Activated CD8-positive, alpha-beta T cell treated with anti-CD3 and anti-CD28 coated beads, Interleukin-2, amount 10 ng/mL, durations not matched to agents 7 days and 5 days (primary cell): ENCODE measurements around the gene CYP2C18. TPM values are rescaled to one million over a fixed set of nuclear protein-coding genes. Genes with fewer than 3 reads are reported as not detected.
"Not testable (repeated sequence)": the region's sequence is repeated elsewhere in the genome, so short reads cannot be mapped to it uniquely, and the experiment has no call there.

Source experiments
- ATAC-seq: fragments of 150-1000 bp; cut with Tn5 transposase; one replicate; pipeline ENCODE4 v1.10.0; 2021; ENCODE audit warnings: moderate library complexity
- CTCF ChIA-PET: fragments of 350-600 bp; sonication (Branson Sonifier 250); formaldehyde crosslinking; loops from one replicate; lab custom pipeline; 2021; ENCODE audit warnings: antibody characterized with exemption; lab: Charles Lee
- POLR2A ChIA-PET: fragments of 350-600 bp; sonication (Branson Sonifier 250); formaldehyde crosslinking; loops from one replicate; lab custom pipeline; 2021; ENCODE audit warnings: antibody characterized with exemption; lab: Charles Lee
- DNase-seq: peaks from one replicate; pipeline ENCODE4 v3.0.0-alpha.2; 2020
- H3K27ac Mint-ChIP-seq: one replicate; pipeline ENCODE4 v1.8.0; 2021; ENCODE audit warnings: mild to moderate bottlenecking, mixed read lengths
- H3K27me3 Mint-ChIP-seq: one replicate; pipeline ENCODE4 v1.8.0; 2021; ENCODE audit warnings: low read depth, mixed read lengths
- H3K36me3 Mint-ChIP-seq: one replicate; pipeline ENCODE4 v1.8.0; 2021; ENCODE audit warnings: low read depth, mixed read lengths
- H3K4me1 Mint-ChIP-seq: one replicate; pipeline ENCODE4 v1.8.0; 2021; ENCODE audit warnings: low read depth, mixed read lengths
- H3K4me3 Mint-ChIP-seq: one replicate; pipeline ENCODE4 v1.8.0; 2021; ENCODE audit warnings: mild to moderate bottlenecking, mixed read lengths
- H3K9me3 Mint-ChIP-seq: one replicate; pipeline ENCODE4 v1.8.0; 2022; ENCODE audit warnings: mixed read lengths; ENCODE audit not compliant: insufficient read depth
- total RNA-seq, 2 experiments: library from RNA; stranded (reverse); gene quantifications; one replicate each; pipeline ENCODE4 v1.2.3, GENCODE V29; 2021

CYP2C18 gene
- not detected for total RNA-seq

GRCh38 chr10:94683214-94684054, at the start of gene CYP2C18:
Gene CYP2C18 (plus strand): TSS chr10:94683729. CDS start chr10:94683820, 91 bp downstream.
- no peaks in the 10 kb centered on the region for H3K36me3 Mint-ChIP-seq
- no peak for ATAC-seq
- H3K27me3 Mint-ChIP-seq = no peaks in the 10 kb centered on the region
- no peak for DNase-seq
- ChIA-PET CTCF (no interaction called here), POLR2A (no interaction called here)
- H3K9me3 Mint-ChIP-seq = no peaks in the 10 kb centered on the region
- no peak within 1 kb of the TSS for H3K4me3 Mint-ChIP-seq
- no peaks in the 10 kb centered on the region for H3K4me1 Mint-ChIP-seq
- no peak within 1 kb of the TSS for H3K27ac Mint-ChIP-seq

GRCh38 chr10:94638097-94638496, 45.4 kb upstream of the CYP2C18 start:
- H3K27ac Mint-ChIP-seq, ATAC-seq, CTCF ChIA-PET, POLR2A ChIA-PET, H3K4me1 Mint-ChIP-seq, H3K27me3 Mint-ChIP-seq, H3K36me3 Mint-ChIP-seq, H3K9me3 Mint-ChIP-seq, DNase-seq, H3K4me3 Mint-ChIP-seq: not testable (repeated sequence)

GRCh38 chr10:94639902-94640301, 43.6 kb upstream of the CYP2C18 start:
- Mint-ChIP-seq H3K27ac (no peak overlapping the region), H3K4me3 (no peak overlapping the region), H3K27me3 (peaks cover 3% of the 10 kb centered on the region), H3K9me3 (peaks cover 4% of the 10 kb centered on the region), H3K4me1 (no peaks in the 10 kb centered on the region), H3K36me3 (no peaks in the 10 kb centered on the region)
- CTCF ChIA-PET = interaction anchor here (1.6 kb wide), 1 partner anchor 10 kb away, joined by 4 read pairs; no protein-coding TSS in a partner anchor
- no peak for ATAC-seq
- POLR2A ChIA-PET = no interaction called here
- no peak for DNase-seq

DNA sequence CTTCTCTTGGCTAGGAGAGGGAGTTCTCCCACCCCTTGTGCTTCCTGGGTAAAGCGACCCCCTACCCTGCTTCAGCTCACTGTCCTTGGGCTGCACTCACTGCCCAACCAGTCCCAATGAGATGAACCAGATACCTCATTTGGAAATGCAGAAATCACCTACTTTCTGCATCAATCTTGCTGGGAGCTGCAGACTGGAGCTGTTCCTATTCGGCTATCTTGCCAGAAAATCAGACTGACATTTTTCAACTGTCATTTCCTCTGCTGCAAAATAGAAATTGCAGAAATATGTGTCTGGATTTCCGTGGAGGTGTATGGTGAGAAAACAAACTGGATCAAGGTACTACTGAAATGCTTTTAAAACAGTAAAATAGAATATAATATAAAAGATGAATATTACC, 43.0 kb upstream of the CYP2C18 start:
- peaks cover 4% of the 10 kb centered on the region for H3K9me3 Mint-ChIP-seq
- ATAC-seq (no peak), DNase-seq (no peak)
- H3K4me1 Mint-ChIP-seq = no peaks in the 10 kb centered on the region
- ChIA-PET CTCF (interaction anchor here (1.6 kb wide), 1 partner anchor 11 kb away, joined by 4 read pairs; no protein-coding TSS in a partner anchor), POLR2A (no interaction called here)
- no peak overlapping the region for H3K4me3 Mint-ChIP-seq
- H3K36me3 Mint-ChIP-seq = no peaks in the 10 kb centered on the region
- peaks cover 3% of the 10 kb centered on the region for H3K27me3 Mint-ChIP-seq
- H3K27ac Mint-ChIP-seq = no peak overlapping the region

GRCh38 chr10:94641480-94641879, 42.0 kb upstream of the CYP2C18 start:
- ATAC-seq (no peak), DNase-seq (no peak)
- Mint-ChIP-seq H3K27me3 (no peaks in the 10 kb centered on the region), H3K4me1 (no peaks in the 10 kb centered on the region), H3K9me3 (peaks cover 4% of the 10 kb centered on the region), H3K27ac (no peak overlapping the region), H3K36me3 (no peaks in the 10 kb centered on the region), H3K4me3 (no peak overlapping the region)
- POLR2A ChIA-PET = no interaction called here
- CTCF ChIA-PET = no interaction called here

- H3K27ac Mint-ChIP-seq = no peak overlapping the region
- ATAC-seq (no peak), DNase-seq (no peak)
- ChIA-PET CTCF (no interaction called here), POLR2A (no interaction called here)
- H3K9me3 Mint-ChIP-seq = no peaks in the 10 kb centered on the region
- H3K27me3 Mint-ChIP-seq = no peaks in the 10 kb centered on the region
- H3K4me3 Mint-ChIP-seq = no peak overlapping the region
- H3K4me1 Mint-ChIP-seq = no peaks in the 10 kb centered on the region
- H3K36me3 Mint-ChIP-seq = no peaks in the 10 kb centered on the region
Observed at GRCh38 chr10:94644352-94644751, 39.2 kb upstream of the CYP2C18 start.

GRCh38 chr10:94645285-94645684, 38.2 kb upstream of the CYP2C18 start:
- ATAC-seq = no peak
- ChIA-PET CTCF (no interaction called here), POLR2A (no interaction called here)
- H3K36me3 Mint-ChIP-seq = no peaks in the 10 kb centered on the region
- H3K4me1 Mint-ChIP-seq = no peaks in the 10 kb centered on the region
- no peak overlapping the region for H3K27ac Mint-ChIP-seq
- H3K9me3 Mint-ChIP-seq = no peaks in the 10 kb centered on the region
- no peak overlapping the region for H3K4me3 Mint-ChIP-seq
- H3K27me3 Mint-ChIP-seq = no peaks in the 10 kb centered on the region
- no peak for DNase-seq

- POLR2A ChIA-PET, CTCF ChIA-PET, ATAC-seq, H3K27ac Mint-ChIP-seq, H3K36me3 Mint-ChIP-seq, H3K4me3 Mint-ChIP-seq, H3K27me3 Mint-ChIP-seq, H3K9me3 Mint-ChIP-seq, H3K4me1 Mint-ChIP-seq, DNase-seq: not testable (repeated sequence)
Observed at GRCh38 chr10:94655201-94655600, 28.3 kb upstream of the CYP2C18 start.

DNA sequence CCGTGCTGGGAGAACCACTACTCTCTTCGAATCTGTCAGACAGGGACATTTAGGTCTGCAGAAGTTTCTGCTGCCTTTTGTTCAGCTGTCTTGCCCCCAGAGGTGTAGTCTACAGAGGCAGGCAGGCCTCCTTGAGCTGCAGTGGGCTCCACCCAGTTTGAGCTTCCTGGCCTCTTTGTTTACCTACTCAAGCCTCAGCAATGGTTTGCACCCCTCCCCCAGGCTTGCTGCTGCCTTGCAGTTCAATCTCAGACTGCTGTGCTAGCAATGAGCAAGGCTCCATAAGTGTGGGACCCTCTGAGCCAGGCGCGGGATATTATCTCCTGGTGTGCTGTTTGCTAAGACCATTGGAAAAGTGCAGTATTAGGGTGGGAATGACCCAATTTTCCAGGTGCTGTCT, 20.5 kb upstream of the CYP2C18 start:
- H3K36me3 Mint-ChIP-seq, H3K4me3 Mint-ChIP-seq, H3K9me3 Mint-ChIP-seq, POLR2A ChIA-PET, H3K27me3 Mint-ChIP-seq, ATAC-seq, H3K27ac Mint-ChIP-seq, DNase-seq, H3K4me1 Mint-ChIP-seq, CTCF ChIA-PET: not testable (repeated sequence)

DNA sequence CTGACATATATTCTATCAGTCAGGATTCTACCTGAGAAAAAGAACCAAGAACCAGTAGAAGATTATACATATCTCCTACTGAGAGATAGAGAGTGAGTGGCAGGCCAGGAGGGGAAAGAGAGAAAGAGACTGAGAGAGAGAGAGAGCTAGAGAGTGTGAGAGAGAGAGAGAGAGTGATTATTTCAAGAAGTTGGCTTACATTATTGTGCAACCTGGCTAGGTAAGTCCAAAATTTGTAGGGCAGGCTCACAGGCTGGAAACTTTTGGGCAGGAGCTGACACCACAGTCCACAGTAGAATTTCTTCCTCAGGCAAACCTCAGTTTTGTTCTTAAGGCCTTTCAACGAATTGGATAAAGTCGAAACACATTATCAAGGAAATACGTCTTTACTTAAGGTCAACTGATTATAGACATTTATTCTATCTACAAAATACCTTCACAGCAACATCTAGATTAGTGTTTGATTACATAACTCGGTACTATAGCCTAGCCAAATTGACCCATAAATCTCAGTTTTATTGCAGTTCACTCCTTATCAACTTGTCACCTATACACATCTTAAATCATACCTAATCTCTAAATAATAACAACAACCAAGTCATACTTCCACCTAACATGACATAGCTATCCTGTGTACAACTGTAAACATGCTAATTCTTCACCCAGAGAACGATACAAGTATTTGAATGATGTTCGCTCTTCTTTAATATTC, 17.0 kb upstream of the CYP2C18 start:
- Mint-ChIP-seq H3K4me3 (no peak overlapping the region), H3K9me3 (no peaks in the 10 kb centered on the region), H3K36me3 (no peaks in the 10 kb centered on the region), H3K27me3 (no peaks in the 10 kb centered on the region), H3K4me1 (no peaks in the 10 kb centered on the region), H3K27ac (no peak overlapping the region)
- POLR2A ChIA-PET = no interaction called here
- ATAC-seq = no peak
- DNase-seq = no peak
- CTCF ChIA-PET = no interaction called here

- POLR2A ChIA-PET = no interaction called here
Observed at GRCh38 chr10:94673614-94674321, 9.8 kb upstream of the CYP2C18 start.

GRCh38 chr10:94676496-94676895, 7.0 kb upstream of the CYP2C18 start:
- DNase-seq (no peak), ATAC-seq (no peak)
- H3K9me3 Mint-ChIP-seq = no peaks in the 10 kb centered on the region
- H3K27ac Mint-ChIP-seq = no peak overlapping the region
- H3K4me3 Mint-ChIP-seq = no peak overlapping the region
- CTCF ChIA-PET = no interaction called here
- H3K4me1 Mint-ChIP-seq = no peaks in the 10 kb centered on the region
- H3K36me3 Mint-ChIP-seq = no peaks in the 10 kb centered on the region
- H3K27me3 Mint-ChIP-seq = no peaks in the 10 kb centered on the region
- POLR2A ChIA-PET = no interaction called here

More at GRCh38 chr10:94673614-94674321, 9.8 kb upstream of the CYP2C18 start:
- H3K4me1 Mint-ChIP-seq = no peaks in the 10 kb centered on the region
- H3K9me3 Mint-ChIP-seq = no peaks in the 10 kb centered on the region
- no peaks in the 10 kb centered on the region for H3K27me3 Mint-ChIP-seq
- no peak for DNase-seq
- no peaks in the 10 kb centered on the region for H3K36me3 Mint-ChIP-seq
- CTCF ChIA-PET = no interaction called here
- H3K4me3 Mint-ChIP-seq = no peak overlapping the region
- H3K27ac Mint-ChIP-seq = no peak overlapping the region
- no peak for ATAC-seq
